Measurements from ENCODE around the gene UBE2F.
"Not testable (repeated sequence)": the region's sequence is repeated elsewhere in the genome, so short reads cannot be mapped to it uniquely, and the experiment has no call there.

UBE2F gene

DNA sequence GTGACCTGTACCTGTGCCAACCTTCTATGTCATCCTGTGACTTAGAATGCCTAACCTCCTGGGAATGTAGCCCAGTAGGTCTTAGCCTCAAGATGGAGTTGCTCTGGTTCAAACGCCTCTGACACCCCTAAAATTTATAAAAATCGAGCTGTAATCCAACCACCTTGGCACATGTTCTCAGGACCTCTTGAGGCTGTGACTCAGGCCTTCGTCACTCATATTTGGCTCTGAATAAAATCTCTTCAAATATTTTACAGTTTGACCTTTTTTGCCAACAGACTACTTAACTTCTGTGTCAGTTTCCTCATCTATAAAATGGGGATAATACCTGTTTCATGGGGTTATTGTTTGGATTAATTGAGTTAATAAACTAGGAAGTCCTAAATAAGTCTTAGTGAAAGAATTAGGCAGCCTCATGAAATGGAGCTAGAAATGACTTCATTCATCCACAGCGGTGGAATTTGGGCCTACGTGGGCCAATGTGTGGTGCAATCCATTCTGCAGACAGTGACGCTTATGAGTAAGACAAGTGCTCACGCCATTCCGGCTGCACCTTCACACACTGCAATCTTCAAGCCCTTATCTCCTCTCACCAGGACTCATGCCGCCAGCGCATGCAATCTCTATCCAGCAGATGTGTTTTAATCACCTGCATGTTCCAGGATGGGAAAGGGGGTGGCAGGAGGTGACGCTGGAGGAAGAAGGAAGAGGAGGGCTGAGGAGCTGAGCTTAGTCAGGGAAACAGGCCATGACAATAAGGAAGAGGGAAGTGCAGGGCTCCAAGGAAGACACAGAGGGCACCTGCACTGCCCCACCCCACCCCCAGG is 2.0 kb upstream of the UBE2F start:
- no peak for DNase-seq (ENCODE audit: low read depth)
- TF ChIP-seq, protein P1, sequence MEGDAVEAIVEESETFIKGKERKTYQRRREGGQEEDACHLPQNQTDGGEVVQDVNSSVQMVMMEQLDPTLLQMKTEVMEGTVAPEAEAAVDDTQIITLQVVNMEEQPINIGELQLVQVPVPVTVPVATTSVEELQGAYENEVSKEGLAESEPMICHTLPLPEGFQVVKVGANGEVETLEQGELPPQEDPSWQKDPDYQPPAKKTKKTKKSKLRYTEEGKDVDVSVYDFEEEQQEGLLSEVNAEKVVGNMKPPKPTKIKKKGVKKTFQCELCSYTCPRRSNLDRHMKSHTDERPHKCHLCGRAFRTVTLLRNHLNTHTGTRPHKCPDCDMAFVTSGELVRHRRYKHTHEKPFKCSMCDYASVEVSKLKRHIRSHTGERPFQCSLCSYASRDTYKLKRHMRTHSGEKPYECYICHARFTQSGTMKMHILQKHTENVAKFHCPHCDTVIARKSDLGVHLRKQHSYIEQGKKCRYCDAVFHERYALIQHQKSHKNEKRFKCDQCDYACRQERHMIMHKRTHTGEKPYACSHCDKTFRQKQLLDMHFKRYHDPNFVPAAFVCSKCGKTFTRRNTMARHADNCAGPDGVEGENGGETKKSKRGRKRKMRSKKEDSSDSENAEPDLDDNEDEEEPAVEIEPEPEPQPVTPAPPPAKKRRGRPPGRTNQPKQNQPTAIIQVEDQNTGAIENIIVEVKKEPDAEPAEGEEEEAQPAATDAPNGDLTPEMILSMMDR (IDR thresholded peaks at IDR 0.05; ENCODE audit: low read depth, low read length, missing control alignments) = no peak
- H3K4me3 ChIP-seq (ENCODE audit: low read depth, low read length) = no peak overlapping the region
- in situ Hi-C loops (cut with HindIII; ENCODE audit: low sequenced_read_pairs) = loop anchor here (5.0 kb wide), 1 partner anchor 52 kb away; no protein-coding TSS in a partner anchor

DNA sequence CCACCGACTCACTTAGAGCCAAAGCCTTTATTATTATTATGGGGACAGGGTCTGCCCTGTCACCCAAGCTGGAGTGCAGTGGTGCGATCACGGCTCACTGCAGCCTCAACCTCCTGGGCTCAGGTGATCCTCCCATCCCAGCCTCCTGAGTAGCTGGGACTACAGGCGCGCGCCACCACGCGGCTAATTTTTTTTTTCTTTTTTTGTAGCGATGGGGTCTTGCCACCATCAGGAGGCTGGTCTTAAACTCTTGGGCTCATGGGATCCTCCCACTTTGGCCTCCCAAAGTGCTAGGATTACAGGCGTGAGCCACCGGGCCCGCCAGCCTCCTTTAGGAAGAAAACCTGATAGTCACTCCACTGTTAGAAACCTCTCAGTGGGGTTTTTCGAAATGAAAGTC is 970 bp upstream of the UBE2F start:
- H3K4me3 ChIP-seq (ENCODE audit: low read depth, low read length) = peak overlapping the region; percentile 73
- DNase-seq (ENCODE audit: low read depth); in situ Hi-C loops (cut with HindIII; ENCODE audit: low sequenced_read_pairs): not testable (repeated sequence)

DNA sequence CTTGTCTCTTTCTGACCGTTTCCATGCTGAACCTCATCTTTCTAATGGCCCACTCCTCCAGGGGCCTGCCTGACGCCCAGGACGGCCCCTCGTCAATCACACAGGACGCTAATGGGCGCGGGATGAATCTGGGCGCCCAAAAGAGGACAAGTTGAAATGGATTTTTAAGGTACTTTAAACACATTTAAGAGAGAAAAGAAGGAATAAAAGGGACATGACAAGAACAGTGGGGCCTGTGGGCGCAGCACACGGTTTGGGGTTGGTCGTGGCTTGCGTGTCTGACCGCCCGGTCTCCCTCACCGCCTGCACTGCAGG is 607 bp upstream of the UBE2F start:
- in situ Hi-C loops (cut with HindIII; ENCODE audit: low sequenced_read_pairs) = no loop called here
- H3K4me3 ChIP-seq (ENCODE audit: low read depth, low read length) = peak overlapping the region; percentile 73
- TF ChIP-seq, protein P1 (IDR thresholded peaks at IDR 0.05; ENCODE audit: low read depth, low read length, missing control alignments) = no peak
- no peak for DNase-seq (ENCODE audit: low read depth)

DNA sequence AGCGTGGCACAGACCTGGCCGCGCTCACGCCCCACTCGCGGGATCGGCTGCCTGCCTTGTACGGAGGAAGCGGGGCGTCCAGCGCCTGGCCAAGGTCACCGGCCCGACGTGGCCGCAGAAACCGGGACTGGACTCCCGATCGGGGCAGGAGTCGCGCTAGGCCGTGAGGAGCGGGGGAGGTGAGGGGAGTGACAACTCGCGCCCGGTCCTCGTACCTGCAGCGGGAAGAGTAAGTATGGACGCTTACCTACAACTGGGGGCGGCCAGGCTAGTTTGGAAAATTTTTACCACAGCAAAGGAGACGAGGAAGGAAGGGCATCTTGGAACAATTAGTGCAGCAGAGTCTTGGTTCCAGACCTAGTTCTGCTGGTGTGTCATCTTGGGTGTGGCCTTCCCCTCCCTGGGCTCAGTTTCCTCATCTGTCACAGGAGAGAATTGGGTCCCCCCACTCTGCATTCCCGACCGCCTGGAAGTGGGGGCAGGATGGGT is 693 bp downstream of the UBE2F start:
- DNase-seq (ENCODE audit: low read depth) = no peak
- H3K4me3 ChIP-seq (ENCODE audit: low read depth, low read length) = peak overlapping the region; percentile 73
- TF ChIP-seq, protein P1 (IDR thresholded peaks at IDR 0.05; ENCODE audit: low read depth, low read length, missing control alignments) = no peak

DNA sequence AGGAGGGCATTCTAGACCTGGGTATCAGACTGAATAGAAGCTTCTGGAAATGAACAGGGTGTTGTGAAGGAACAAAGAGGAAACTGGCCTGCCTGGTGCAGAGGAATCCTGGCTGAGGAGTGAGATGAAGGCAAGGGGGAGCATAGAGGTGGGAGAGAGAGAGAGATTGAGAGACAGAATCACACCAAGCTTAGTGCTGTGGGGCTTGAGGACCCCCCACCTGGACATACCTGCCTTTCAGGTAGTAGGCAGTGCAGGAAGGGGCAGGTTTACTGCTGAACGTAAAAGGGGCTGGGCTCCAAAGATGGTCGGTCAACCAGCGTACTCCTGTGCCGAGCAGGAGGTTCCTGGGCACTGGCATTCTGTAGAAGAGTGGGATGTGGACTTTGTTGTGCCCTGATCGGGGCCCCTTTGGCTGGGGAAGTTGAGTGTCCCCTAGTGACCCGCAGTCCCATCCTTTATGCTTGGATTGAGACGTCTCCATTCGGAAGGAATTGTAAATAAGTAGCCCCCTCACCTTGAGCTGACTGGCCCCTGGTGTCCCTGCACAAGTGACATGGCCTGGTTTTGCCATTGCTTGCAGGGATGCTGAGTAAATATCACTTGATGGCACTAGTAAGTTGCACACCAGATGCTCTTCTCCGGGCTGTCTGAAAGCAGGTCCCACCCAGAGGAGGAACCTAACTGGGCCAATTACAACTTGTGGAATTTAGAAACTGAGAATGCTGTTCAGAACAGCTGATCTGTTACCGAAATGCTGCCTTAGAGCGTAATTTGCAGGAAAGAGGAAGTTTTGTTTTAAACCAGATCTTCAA is 1.4 kb downstream of the UBE2F start:
- peak overlapping the region; percentile 73 for H3K4me3 ChIP-seq (ENCODE audit: low read depth, low read length)
- no peak for DNase-seq (ENCODE audit: low read depth)
- in situ Hi-C loops (cut with HindIII; ENCODE audit: low sequenced_read_pairs) = no loop called here
- TF ChIP-seq, protein P1 (IDR thresholded peaks at IDR 0.05; ENCODE audit: low read depth, low read length, missing control alignments) = no peak

More for the DNA sequence above, 693 bp downstream of the UBE2F start:
- in situ Hi-C loops (cut with HindIII; ENCODE audit: low sequenced_read_pairs) = no loop called here

DNA sequence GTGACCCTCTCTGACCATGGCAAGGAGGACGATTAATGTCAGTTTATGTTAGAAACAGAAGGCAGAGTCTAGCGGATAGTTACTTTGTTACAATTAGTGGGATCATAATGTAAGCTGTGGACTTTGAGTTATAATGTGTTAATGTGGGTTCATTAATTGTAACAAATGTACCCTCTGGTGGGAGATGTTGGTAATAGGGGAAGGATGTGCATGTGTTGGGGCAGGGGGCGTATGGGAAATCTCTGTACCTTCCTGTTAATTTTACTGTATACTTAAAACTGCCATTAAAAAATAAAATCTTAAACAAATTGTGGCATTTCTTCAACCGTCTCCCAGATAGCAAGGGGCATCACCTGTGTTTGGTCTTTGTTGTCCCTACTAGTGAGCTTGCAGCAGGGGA is 4.8 kb downstream of the UBE2F start:
- in situ Hi-C loops (cut with HindIII; ENCODE audit: low sequenced_read_pairs) = no loop called here
- DNase-seq (ENCODE audit: low read depth) = no peak
- no peak overlapping the region for H3K4me3 ChIP-seq (ENCODE audit: low read depth, low read length)
- TF ChIP-seq, protein P1 (IDR thresholded peaks at IDR 0.05; ENCODE audit: low read depth, low read length, missing control alignments) = no peak

DNA sequence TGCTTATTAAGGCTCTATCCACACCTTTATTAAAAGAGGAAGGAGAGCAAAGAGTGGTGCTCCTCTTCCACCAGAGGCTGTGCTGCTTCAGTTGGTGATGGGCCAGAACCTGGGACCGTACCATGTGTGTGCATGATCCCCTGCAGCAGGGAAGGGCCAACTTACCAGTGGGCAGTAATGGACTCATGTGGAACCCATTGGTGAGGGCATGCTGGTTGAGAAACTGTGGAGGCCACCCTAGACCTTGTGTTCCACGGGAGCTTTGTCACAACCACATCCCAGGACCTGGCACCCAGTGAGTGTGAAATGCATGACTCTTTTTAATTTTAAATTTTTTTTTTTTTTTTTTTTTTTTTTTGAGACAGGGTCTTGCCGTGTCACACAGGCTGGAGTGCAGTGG is 5.4 kb downstream of the UBE2F start:
- TF ChIP-seq, protein P1 (IDR thresholded peaks at IDR 0.05; ENCODE audit: low read depth, low read length, missing control alignments) = no peak
- no peak for DNase-seq (ENCODE audit: low read depth)
- in situ Hi-C loops (cut with HindIII; ENCODE audit: low sequenced_read_pairs) = no loop called here
- H3K4me3 ChIP-seq (ENCODE audit: low read depth, low read length) = no peak overlapping the region

Measured in astrocyte of the cerebellum (primary cell).